Measurements from ENCODE around the gene SPSB4.

SPSB4 gene

GRCh38 chr3:141058996-141059395, 7.8 kb downstream of the SPSB4 start:
- Histone ChIP-seq H2BK15ac (ENCODE audit: low read depth, poor library complexity, severe bottlenecking) (no peak overlapping the region), H3K4me2 (ENCODE audit: low read length, poor library complexity, severe bottlenecking) (no peak overlapping the region), H3K9ac (ENCODE audit: low read length) (no peak overlapping the region), H2AFZ (ENCODE audit: low read depth, low read length) (no peak overlapping the region), H4K8ac (ENCODE audit: low read length) (no peak overlapping the region), H3K4me3 (ENCODE audit: insufficient read depth in 1 of 2, low read depth in 1 of 2, low read length in 2 of 2) (no peak overlapping the region), H2BK5ac (ENCODE audit: low read depth, low read length, poor library complexity, severe bottlenecking) (no peak overlapping the region), H3K9me3 (ENCODE audit: control insufficient read depth, low read length) (no peaks in the 10 kb centered on the region), H2AK5ac (ENCODE audit: low read length, severe bottlenecking) (no peak overlapping the region), H3K4ac (ENCODE audit: low read depth in 1 of 2, low read length in 2 of 2) (no peak overlapping the region), H3K27me3 (ENCODE audit: control insufficient read depth in 1 of 2, insufficient read depth in 1 of 2, low read length in 2 of 2) (peaks cover 42 to 47% of the 10 kb centered on the region in 2 experiments), H3K27ac (ENCODE audit: low read length, poor library complexity, severe bottlenecking) (no peak overlapping the region), H3K14ac (ENCODE audit: low read length in 2 of 2) (no peak overlapping the region), H2BK120ac (ENCODE audit: low read depth, low read length) (no peak overlapping the region), H3K4me1 (ENCODE audit: control insufficient read depth, insufficient read depth, low read depth, low read length) (peaks cover 6% of the 10 kb centered on the region), H4K91ac (ENCODE audit: low read length) (no peak overlapping the region), H3K23ac (ENCODE audit: low read length in 2 of 2) (no peak overlapping the region), H2BK12ac (ENCODE audit: low read length in 2 of 2) (no peak overlapping the region), H3K79me1 (replicated peaks; ENCODE audit: low read length, poor library complexity, severe bottlenecking) (no peaks in the 10 kb centered on the region), H3K36me3 (ENCODE audit: control insufficient read depth in 1 of 2, insufficient read depth in 2 of 2, low read depth in 1 of 2, low read length in 2 of 2) (no peaks in the 10 kb centered on the region), H3K18ac (ENCODE audit: low read depth in 1 of 2, low read length in 2 of 2) (no peak overlapping the region)
- DNase-seq, result no peak
- WGBS, result 56% methylated on average over 2 of the region's 2 CpGs

- no peak overlapping the region for H4K91ac ChIP-seq (ENCODE audit: low read length)
- H2BK5ac ChIP-seq (ENCODE audit: low read depth, low read length, poor library complexity, severe bottlenecking), result no peak overlapping the region
- 97% methylated on average over 2 of the region's 2 CpGs for WGBS
- H3K14ac ChIP-seq (ENCODE audit: low read length in 2 of 2), result no peak overlapping the region
- H3K23ac ChIP-seq (ENCODE audit: low read length in 2 of 2), result no peak overlapping the region
- H3K9me3 ChIP-seq (ENCODE audit: control insufficient read depth, low read length), result no peaks in the 10 kb centered on the region
- H3K4me3 ChIP-seq (ENCODE audit: insufficient read depth in 1 of 2, low read depth in 1 of 2, low read length in 2 of 2), result no peak overlapping the region
- H3K4me2 ChIP-seq (ENCODE audit: low read length, poor library complexity, severe bottlenecking), result no peak overlapping the region
- H3K18ac ChIP-seq (ENCODE audit: low read depth in 1 of 2, low read length in 2 of 2), result no peak overlapping the region
- no peak overlapping the region for H2BK120ac ChIP-seq (ENCODE audit: low read depth, low read length)
- H3K27me3 ChIP-seq (ENCODE audit: control insufficient read depth in 1 of 2, insufficient read depth in 1 of 2, low read length in 2 of 2), result peaks cover 38 to 45% of the 10 kb centered on the region in 2 experiments
- no peak overlapping the region for H2AK5ac ChIP-seq (ENCODE audit: low read length, severe bottlenecking)
- H3K27ac ChIP-seq (ENCODE audit: low read length, poor library complexity, severe bottlenecking), result no peak overlapping the region
- no peak overlapping the region for H2BK15ac ChIP-seq (ENCODE audit: low read depth, poor library complexity, severe bottlenecking)
- no peak overlapping the region for H3K4ac ChIP-seq (ENCODE audit: low read depth in 1 of 2, low read length in 2 of 2)
- H3K9ac ChIP-seq (ENCODE audit: low read length), result no peak overlapping the region
- peaks cover 9% of the 10 kb centered on the region for H3K4me1 ChIP-seq (ENCODE audit: control insufficient read depth, insufficient read depth, low read depth, low read length)
- H3K36me3 ChIP-seq (ENCODE audit: control insufficient read depth in 1 of 2, insufficient read depth in 2 of 2, low read depth in 1 of 2, low read length in 2 of 2), result no peaks in the 10 kb centered on the region
- H2BK12ac ChIP-seq (ENCODE audit: low read length in 2 of 2), result no peak overlapping the region
- DNase-seq, result no peak
- no peak overlapping the region for H4K8ac ChIP-seq (ENCODE audit: low read length)
- H3K79me1 ChIP-seq (replicated peaks; ENCODE audit: low read length, poor library complexity, severe bottlenecking), result no peaks in the 10 kb centered on the region
- H2AFZ ChIP-seq (ENCODE audit: low read depth, low read length), result no peak overlapping the region
Measured at GRCh38 chr3:141059816-141060215, 8.7 kb downstream of the SPSB4 start.

GRCh38 chr3:141060327-141060726, 9.2 kb downstream of the SPSB4 start:
- Histone ChIP-seq H3K18ac (ENCODE audit: low read depth in 1 of 2, low read length in 2 of 2) (no peak overlapping the region), H3K9ac (ENCODE audit: low read length) (no peak overlapping the region), H3K36me3 (ENCODE audit: control insufficient read depth in 1 of 2, insufficient read depth in 2 of 2, low read depth in 1 of 2, low read length in 2 of 2) (no peaks in the 10 kb centered on the region), H3K4me1 (ENCODE audit: control insufficient read depth, insufficient read depth, low read depth, low read length) (peaks cover 9% of the 10 kb centered on the region), H2BK120ac (ENCODE audit: low read depth, low read length) (no peak overlapping the region), H3K4me3 (ENCODE audit: insufficient read depth in 1 of 2, low read depth in 1 of 2, low read length in 2 of 2) (no peak overlapping the region), H3K79me1 (replicated peaks; ENCODE audit: low read length, poor library complexity, severe bottlenecking) (no peaks in the 10 kb centered on the region), H3K9me3 (ENCODE audit: control insufficient read depth, low read length) (no peaks in the 10 kb centered on the region), H3K4me2 (ENCODE audit: low read length, poor library complexity, severe bottlenecking) (no peak overlapping the region), H2BK5ac (ENCODE audit: low read depth, low read length, poor library complexity, severe bottlenecking) (no peak overlapping the region), H2BK15ac (ENCODE audit: low read depth, poor library complexity, severe bottlenecking) (no peak overlapping the region), H2AK5ac (ENCODE audit: low read length, severe bottlenecking) (no peak overlapping the region), H3K4ac (ENCODE audit: low read depth in 1 of 2, low read length in 2 of 2) (no peak overlapping the region), H2AFZ (ENCODE audit: low read depth, low read length) (no peak overlapping the region), H3K14ac (ENCODE audit: low read length in 2 of 2) (no peak overlapping the region), H3K27me3 (ENCODE audit: control insufficient read depth in 1 of 2, insufficient read depth in 1 of 2, low read length in 2 of 2) (peaks cover 38 to 45% of the 10 kb centered on the region in 2 experiments), H4K91ac (ENCODE audit: low read length) (no peak overlapping the region), H2BK12ac (ENCODE audit: low read length in 2 of 2) (no peak overlapping the region), H4K8ac (ENCODE audit: low read length) (no peak overlapping the region), H3K27ac (ENCODE audit: low read length, poor library complexity, severe bottlenecking) (no peak overlapping the region), H3K23ac (ENCODE audit: low read length in 2 of 2) (no peak overlapping the region)
- 95% methylated on average over 3 of the region's 3 CpGs for WGBS
- no peak for DNase-seq

GRCh38 chr3:141063831-141064230, 12.7 kb downstream of the SPSB4 start:
- Histone ChIP-seq H3K18ac (ENCODE audit: low read depth in 1 of 2, low read length in 2 of 2) (no peak overlapping the region), H4K8ac (ENCODE audit: low read length) (no peak overlapping the region), H3K9me3 (ENCODE audit: control insufficient read depth, low read length) (no peaks in the 10 kb centered on the region), H2BK15ac (ENCODE audit: low read depth, poor library complexity, severe bottlenecking) (no peak overlapping the region), H2AFZ (ENCODE audit: low read depth, low read length) (no peak overlapping the region), H3K4me3 (ENCODE audit: insufficient read depth in 1 of 2, low read depth in 1 of 2, low read length in 2 of 2) (no peak overlapping the region), H3K79me1 (replicated peaks; ENCODE audit: low read length, poor library complexity, severe bottlenecking) (no peaks in the 10 kb centered on the region), H3K4me2 (ENCODE audit: low read length, poor library complexity, severe bottlenecking) (no peak overlapping the region), H4K91ac (ENCODE audit: low read length) (no peak overlapping the region), H2BK12ac (ENCODE audit: low read length in 2 of 2) (no peak overlapping the region), H3K36me3 (ENCODE audit: control insufficient read depth in 1 of 2, insufficient read depth in 2 of 2, low read depth in 1 of 2, low read length in 2 of 2) (no peaks in the 10 kb centered on the region), H3K9ac (ENCODE audit: low read length) (no peak overlapping the region), H3K23ac (ENCODE audit: low read length in 2 of 2) (no peak overlapping the region), H2BK5ac (ENCODE audit: low read depth, low read length, poor library complexity, severe bottlenecking) (no peak overlapping the region), H2AK5ac (ENCODE audit: low read length, severe bottlenecking) (no peak overlapping the region), H3K27ac (ENCODE audit: low read length, poor library complexity, severe bottlenecking) (peak overlapping the region; percentile 17), H3K4me1 (ENCODE audit: control insufficient read depth, insufficient read depth, low read depth, low read length) (peaks cover 9% of the 10 kb centered on the region), H3K4ac (ENCODE audit: low read depth in 1 of 2, low read length in 2 of 2) (no peak overlapping the region), H3K27me3 (ENCODE audit: control insufficient read depth in 1 of 2, insufficient read depth in 1 of 2, low read length in 2 of 2) (peaks cover 15 to 23% of the 10 kb centered on the region in 2 experiments), H3K14ac (ENCODE audit: low read length in 2 of 2) (no peak overlapping the region), H2BK120ac (ENCODE audit: low read depth, low read length) (no peak overlapping the region)
- no peak for DNase-seq
- WGBS, result 89% methylated on average over 1 of the region's 1 CpG
